GM06990 (cell line): ENCODE results near the gene IQCK.

Experiments used
- DNase-seq: peaks from one replicate; pipeline ENCODE4 v3.0.0-alpha.2; 2011; ENCODE audit not compliant: insufficient read length; ENCODE audit errors: extremely low read depth
- H3K27me3 ChIP-seq: replicated peaks from 2 replicates; pipeline ENCODE4 v1.6.0; 2011; ENCODE audit warnings: low read length; ENCODE audit not compliant: control insufficient read depth, insufficient read depth
- H3K36me3 ChIP-seq: 2 replicates; pipeline ENCODE4 v1.5.1; 2011; ENCODE audit warnings: low read length; ENCODE audit not compliant: control insufficient read depth, insufficient read depth
- H3K4me3 ChIP-seq: replicated peaks from 2 replicates; pipeline ENCODE4 v1.5.1; 2011; ENCODE audit warnings: low read depth, mild to moderate bottlenecking, control low read depth, low read length
- CTCF ChIP-seq: IDR thresholded peaks from 2 replicates; pipeline ENCODE4 v1.5.1; 2011; ENCODE audit warnings: low read length, control low read depth, mild to moderate bottlenecking, inconsistent platforms; ENCODE audit not compliant: insufficient read depth, poor library complexity, severe bottlenecking

The IQCK gene

GRCh38 chr16:19885451-19886072 is 167.5 kb downstream of the IQCK start:
- Histone ChIP-seq H3K36me3 (no peaks in the 10 kb centered on the region), H3K27me3 (no peaks in the 10 kb centered on the region; the same call in none of the 2 replicates), H3K4me3 (peak overlapping the region; percentile 61)
- TF ChIP-seq CTCF, result no peak
- DNase-seq, result peak; percentile 26

DNA sequence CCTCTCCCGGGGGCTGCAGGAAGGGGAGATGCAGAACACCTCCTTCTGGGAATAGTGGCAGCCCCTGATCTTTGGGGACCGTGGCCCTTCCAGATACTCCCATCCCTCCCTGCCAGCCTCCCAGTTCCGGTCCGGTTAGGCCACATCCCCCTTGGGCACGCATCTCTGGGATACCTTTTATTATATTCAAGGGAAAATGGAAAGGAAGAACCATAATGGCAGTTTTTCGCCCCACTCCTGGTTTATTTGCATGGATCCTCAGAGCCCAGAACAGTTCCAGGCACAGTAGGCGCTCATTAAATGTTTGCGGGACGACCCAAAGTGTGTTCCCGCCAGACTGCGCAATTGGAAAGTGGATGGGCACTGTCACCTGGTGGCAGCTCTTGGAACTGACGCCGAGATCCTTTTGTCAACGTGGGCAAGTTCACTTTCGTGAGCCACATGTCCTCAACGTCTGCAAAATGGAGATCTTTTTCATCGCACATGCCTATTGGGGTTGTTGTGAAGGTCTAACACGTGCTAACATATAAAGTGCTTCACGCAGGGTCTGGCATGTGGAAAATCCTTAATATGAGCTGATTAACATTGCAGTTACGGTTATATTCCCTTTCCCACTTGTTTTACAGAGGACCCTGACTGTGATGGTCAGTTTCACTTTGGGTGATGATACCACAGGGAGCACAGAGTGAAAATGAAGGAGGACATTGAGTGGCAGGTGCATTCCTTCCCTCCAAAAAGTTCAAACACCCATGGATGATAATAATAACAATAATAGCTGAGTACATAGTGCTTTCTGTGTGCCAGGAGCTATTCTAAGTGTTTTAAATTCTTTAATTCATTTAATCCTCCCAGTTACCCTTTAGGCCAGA is 168.2 kb downstream of the IQCK start:
- Histone ChIP-seq H3K27me3 (no peaks in the 10 kb centered on the region; the same call in none of the 2 replicates), H3K4me3 (peak overlapping the region; percentile 29), H3K36me3 (no peaks in the 10 kb centered on the region)
- DNase-seq, result peak; percentile 52
- TF ChIP-seq CTCF, result peak; percentile 99

DNA sequence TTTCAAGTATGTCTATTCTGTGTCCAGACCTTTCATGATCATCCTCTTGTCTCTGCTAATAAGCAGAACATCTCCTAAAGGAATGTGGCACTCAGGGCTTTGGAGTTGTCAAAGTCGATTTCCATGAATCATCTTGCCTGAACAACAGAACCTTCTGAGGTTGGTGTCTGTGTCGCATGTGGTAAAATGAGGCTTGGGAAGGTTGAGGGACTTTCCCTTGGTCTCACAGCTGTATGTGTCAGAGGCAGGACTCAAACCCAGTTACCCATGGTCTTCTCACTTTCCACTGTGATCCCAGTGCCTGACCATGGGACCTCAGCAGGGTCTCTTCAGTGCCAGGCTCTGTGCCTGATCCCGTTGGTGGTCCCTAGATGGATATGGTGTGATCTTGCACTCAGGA is 170.8 kb downstream of the IQCK start:
- H3K4me3 ChIP-seq, result no peak overlapping the region
- no peak for TF ChIP-seq CTCF
- no peak for DNase-seq
- no peaks in the 10 kb centered on the region; the same call in 1 of the 2 replicates for H3K27me3 ChIP-seq
- H3K36me3 ChIP-seq, result no peaks in the 10 kb centered on the region

DNA sequence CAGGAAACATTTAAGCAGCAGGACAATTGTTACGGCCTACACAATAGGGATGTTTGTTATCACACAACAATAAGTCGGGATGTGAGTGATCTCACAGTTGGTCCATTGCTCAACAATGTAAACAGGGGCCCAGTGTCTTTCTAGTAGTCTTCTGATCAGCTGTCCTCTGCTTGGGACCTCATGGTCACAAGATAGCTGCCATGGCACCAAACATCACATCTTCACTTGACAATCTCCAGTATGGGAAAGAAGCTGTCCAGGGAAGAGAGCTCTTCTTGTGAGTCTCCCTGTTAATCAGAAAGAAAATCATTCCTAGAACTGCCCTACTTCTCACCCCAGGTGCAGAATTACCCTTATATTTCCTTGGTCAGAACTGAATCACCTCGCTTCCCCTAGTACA is 172.8 kb downstream of the IQCK start:
- Histone ChIP-seq H3K4me3 (no peak overlapping the region), H3K36me3 (no peaks in the 10 kb centered on the region), H3K27me3 (no peaks in the 10 kb centered on the region)
- no peak for DNase-seq
- TF ChIP-seq CTCF, result no peak

GRCh38 chr16:19892902-19893301 is 174.8 kb downstream of the IQCK start:
- TF ChIP-seq CTCF, result no peak
- H3K36me3 ChIP-seq, result no peaks in the 10 kb centered on the region
- no peak for DNase-seq
- no peak overlapping the region for H3K4me3 ChIP-seq
- no peaks in the 10 kb centered on the region for H3K27me3 ChIP-seq
